ENCODE measurements around the gene TOR1AIP1. TPM values are rescaled to one million over a fixed set of nuclear protein-coding genes. Genes with fewer than 3 reads are reported as not detected.

TOR1AIP1 gene
- total RNA-seq, 1 donor from 2014 or later, result 21.6 TPM

GRCh38 chr1:179926850-179927205 lies 44.7 kb downstream of the TOR1AIP1 start:
- Histone ChIP-seq H3K79me2 (ENCODE audit: low read depth) (no peaks in the 10 kb centered on the region), H3K36me3 (no peaks in the 10 kb centered on the region), H3K9me3 (ENCODE audit: low read depth) (no peaks in the 10 kb centered on the region), H2AFZ (replicated peaks) (peak overlapping the region; percentile 77), H4K20me1 (ENCODE audit: low read depth) (no peaks in the 10 kb centered on the region), H3F3A (ENCODE audit: low read depth) (peaks cover 5% of the 10 kb centered on the region), H3K27ac (no peak overlapping the region), H3K9ac (no peak overlapping the region), H3K4me3 (no peak overlapping the region), H3K4me1 (peaks cover 6% of the 10 kb centered on the region), H3K27me3 (no peaks in the 10 kb centered on the region), H3K4me2 (no peak overlapping the region)
- no peaks in the 10 kb centered on the region for H3K36me3 Mint-ChIP-seq
- H3K4me3 Mint-ChIP-seq, result no peak overlapping the region
- no peak overlapping the region for H3K27ac Mint-ChIP-seq
- H3K9me3 Mint-ChIP-seq, result no peaks in the 10 kb centered on the region
- H3K4me1 Mint-ChIP-seq, result peaks cover 15% of the 10 kb centered on the region
- TF ChIP-seq EZH2 (IDR thresholded peaks at IDR 0.05) (no peak), EZH2phosphoT487 (IDR thresholded peaks at IDR 0.05) (no peak), CTCF (IDR thresholded peaks at IDR 0.05) (no peak)
- no peaks in the 10 kb centered on the region for H3K27me3 Mint-ChIP-seq (ENCODE audit: insufficient read depth, low read depth)
- no peak for DNase-seq (ENCODE audit: low spot score)

DNA sequence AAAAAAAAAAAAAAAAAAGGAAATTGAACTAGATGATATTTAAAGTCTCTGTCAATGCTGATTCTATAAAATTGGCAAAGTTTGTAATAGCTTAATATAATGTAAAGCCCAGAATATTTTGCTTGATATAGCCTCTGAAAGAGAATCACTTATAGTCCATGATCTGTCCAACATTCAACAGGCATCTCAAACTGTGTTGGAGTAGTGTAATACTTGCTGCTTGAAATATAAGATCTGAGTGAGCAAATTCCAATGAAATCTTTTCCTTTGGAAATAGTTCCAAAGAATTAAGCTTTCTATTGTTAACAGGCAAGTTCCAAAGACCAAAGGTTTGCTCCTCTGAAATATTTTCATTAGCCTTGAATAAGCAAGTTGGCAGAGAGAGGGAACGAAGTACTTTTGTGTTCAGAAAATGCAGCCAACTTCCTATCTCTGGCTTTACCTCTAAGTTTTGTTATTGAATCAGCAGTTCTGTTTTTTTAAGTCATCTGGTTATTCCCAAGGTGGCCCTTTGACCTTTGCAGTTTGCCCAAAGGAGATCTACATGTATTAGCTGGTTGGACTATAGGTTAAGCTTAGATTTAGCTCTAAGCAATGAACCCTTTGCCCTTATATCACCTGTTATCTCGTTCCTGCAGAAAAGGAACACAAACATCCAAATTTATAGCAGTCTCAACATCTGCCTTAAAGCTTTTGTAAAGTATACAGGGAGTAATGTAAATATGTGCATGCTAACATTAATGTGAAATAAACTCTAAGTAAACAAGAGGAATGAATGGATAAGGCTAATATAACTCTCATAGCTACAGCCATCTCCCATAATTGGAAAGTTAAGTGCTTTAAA lies 48.1 kb downstream of the TOR1AIP1 start:
- no peaks in the 10 kb centered on the region for H3K27me3 ChIP-seq
- no peaks in the 10 kb centered on the region for H3K9me3 ChIP-seq (ENCODE audit: low read depth)
- H3K4me3 ChIP-seq, result no peak overlapping the region
- H3K79me2 ChIP-seq (ENCODE audit: low read depth), result no peaks in the 10 kb centered on the region
- no peak overlapping the region for H3K9ac ChIP-seq
- H4K20me1 ChIP-seq (ENCODE audit: low read depth), result no peaks in the 10 kb centered on the region
- H2AFZ ChIP-seq (replicated peaks), result no peak overlapping the region
- H3F3A ChIP-seq (ENCODE audit: low read depth), result no peaks in the 10 kb centered on the region
- no peak for DNase-seq (ENCODE audit: low spot score)
- H3K4me3 Mint-ChIP-seq, result no peak overlapping the region
- H3K27ac ChIP-seq, result no peak overlapping the region
- no peaks in the 10 kb centered on the region for H3K36me3 ChIP-seq
- H3K9me3 Mint-ChIP-seq, result no peaks in the 10 kb centered on the region
- peaks cover 2% of the 10 kb centered on the region for H3K27me3 Mint-ChIP-seq (ENCODE audit: insufficient read depth, low read depth)
- peaks cover 6% of the 10 kb centered on the region for H3K4me1 Mint-ChIP-seq
- H3K36me3 Mint-ChIP-seq, result no peaks in the 10 kb centered on the region
- no peak for TF ChIP-seq EZH2phosphoT487 (IDR thresholded peaks at IDR 0.05)
- TF ChIP-seq EZH2 (IDR thresholded peaks at IDR 0.05), result no peak
- TF ChIP-seq CTCF (IDR thresholded peaks at IDR 0.05), result no peak
- H3K4me2 ChIP-seq, result no peak overlapping the region
- no peaks in the 10 kb centered on the region for H3K4me1 ChIP-seq
- no peak overlapping the region for H3K27ac Mint-ChIP-seq

- Histone ChIP-seq H2AFZ (replicated peaks) (no peak overlapping the region), H3K4me2 (no peak overlapping the region), H3K79me2 (ENCODE audit: low read depth) (no peaks in the 10 kb centered on the region), H3K4me1 (no peaks in the 10 kb centered on the region), H3K27me3 (no peaks in the 10 kb centered on the region), H3K27ac (no peak overlapping the region), H3K4me3 (no peak overlapping the region), H3K9ac (no peak overlapping the region), H3K9me3 (ENCODE audit: low read depth) (no peaks in the 10 kb centered on the region), H4K20me1 (ENCODE audit: low read depth) (no peaks in the 10 kb centered on the region), H3F3A (ENCODE audit: low read depth) (no peaks in the 10 kb centered on the region), H3K36me3 (no peaks in the 10 kb centered on the region)
- TF ChIP-seq EZH2 (IDR thresholded peaks at IDR 0.05) (no peak), CTCF (IDR thresholded peaks at IDR 0.05) (no peak), EZH2phosphoT487 (IDR thresholded peaks at IDR 0.05) (no peak)
- H3K27me3 Mint-ChIP-seq (ENCODE audit: insufficient read depth, low read depth), result peaks cover 3% of the 10 kb centered on the region
- no peak overlapping the region for H3K27ac Mint-ChIP-seq
- DNase-seq (ENCODE audit: low spot score), result no peak
- H3K9me3 Mint-ChIP-seq, result no peaks in the 10 kb centered on the region
- peaks cover 6% of the 10 kb centered on the region for H3K4me1 Mint-ChIP-seq
- no peaks in the 10 kb centered on the region for H3K36me3 Mint-ChIP-seq
- no peak overlapping the region for H3K4me3 Mint-ChIP-seq
These were observed 48.8 kb downstream of the TOR1AIP1 start for GRCh38 chr1:179930867-179931266.
